ENCODE measurements around the gene FZD10. TPM values are rescaled to one million over a fixed set of nuclear protein-coding genes. Genes with fewer than 3 reads are reported as not detected.

Gene FZD10
- total RNA-seq, 1 donor from 2014 or later: 0.40 TPM

DNA sequence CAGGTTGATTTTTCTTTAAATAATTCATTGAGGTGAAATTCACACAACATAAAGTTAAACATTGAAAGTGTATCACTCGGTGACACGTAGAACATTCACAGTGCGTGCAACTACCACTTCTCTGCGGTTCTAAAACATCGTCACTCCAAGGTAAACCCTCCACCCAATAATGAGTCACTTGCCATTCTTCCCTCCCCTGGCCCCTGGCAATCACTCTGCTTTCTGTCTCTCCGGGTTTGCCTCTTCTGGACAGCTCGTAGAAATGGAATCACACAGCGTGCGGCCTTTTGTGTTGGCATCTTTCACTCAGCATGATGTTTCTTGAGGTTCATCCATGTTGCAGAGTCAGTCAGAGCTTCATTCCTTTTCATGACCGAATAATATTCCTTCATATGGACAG is 18.9 kb downstream of the FZD10 start:
- Mint-ChIP-seq H3K36me3 (ENCODE audit: low read depth) (no peaks in the 10 kb centered on the region), H3K27me3 (ENCODE audit: low read depth) (no peaks in the 10 kb centered on the region), H3K27ac (ENCODE audit: unreplicated experiment) (no peak overlapping the region), H3K4me1 (ENCODE audit: low read depth) (no peaks in the 10 kb centered on the region), H3K4me3 (ENCODE audit: unreplicated experiment) (no peak overlapping the region), H3K9me3 (ENCODE audit: low read depth) (peaks cover 8% of the 10 kb centered on the region)
- no peak for DNase-seq (ENCODE audit: low spot score)
- TF ChIP-seq, protein P1, sequence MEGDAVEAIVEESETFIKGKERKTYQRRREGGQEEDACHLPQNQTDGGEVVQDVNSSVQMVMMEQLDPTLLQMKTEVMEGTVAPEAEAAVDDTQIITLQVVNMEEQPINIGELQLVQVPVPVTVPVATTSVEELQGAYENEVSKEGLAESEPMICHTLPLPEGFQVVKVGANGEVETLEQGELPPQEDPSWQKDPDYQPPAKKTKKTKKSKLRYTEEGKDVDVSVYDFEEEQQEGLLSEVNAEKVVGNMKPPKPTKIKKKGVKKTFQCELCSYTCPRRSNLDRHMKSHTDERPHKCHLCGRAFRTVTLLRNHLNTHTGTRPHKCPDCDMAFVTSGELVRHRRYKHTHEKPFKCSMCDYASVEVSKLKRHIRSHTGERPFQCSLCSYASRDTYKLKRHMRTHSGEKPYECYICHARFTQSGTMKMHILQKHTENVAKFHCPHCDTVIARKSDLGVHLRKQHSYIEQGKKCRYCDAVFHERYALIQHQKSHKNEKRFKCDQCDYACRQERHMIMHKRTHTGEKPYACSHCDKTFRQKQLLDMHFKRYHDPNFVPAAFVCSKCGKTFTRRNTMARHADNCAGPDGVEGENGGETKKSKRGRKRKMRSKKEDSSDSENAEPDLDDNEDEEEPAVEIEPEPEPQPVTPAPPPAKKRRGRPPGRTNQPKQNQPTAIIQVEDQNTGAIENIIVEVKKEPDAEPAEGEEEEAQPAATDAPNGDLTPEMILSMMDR (IDR thresholded peaks at IDR 0.05): no peak

DNA sequence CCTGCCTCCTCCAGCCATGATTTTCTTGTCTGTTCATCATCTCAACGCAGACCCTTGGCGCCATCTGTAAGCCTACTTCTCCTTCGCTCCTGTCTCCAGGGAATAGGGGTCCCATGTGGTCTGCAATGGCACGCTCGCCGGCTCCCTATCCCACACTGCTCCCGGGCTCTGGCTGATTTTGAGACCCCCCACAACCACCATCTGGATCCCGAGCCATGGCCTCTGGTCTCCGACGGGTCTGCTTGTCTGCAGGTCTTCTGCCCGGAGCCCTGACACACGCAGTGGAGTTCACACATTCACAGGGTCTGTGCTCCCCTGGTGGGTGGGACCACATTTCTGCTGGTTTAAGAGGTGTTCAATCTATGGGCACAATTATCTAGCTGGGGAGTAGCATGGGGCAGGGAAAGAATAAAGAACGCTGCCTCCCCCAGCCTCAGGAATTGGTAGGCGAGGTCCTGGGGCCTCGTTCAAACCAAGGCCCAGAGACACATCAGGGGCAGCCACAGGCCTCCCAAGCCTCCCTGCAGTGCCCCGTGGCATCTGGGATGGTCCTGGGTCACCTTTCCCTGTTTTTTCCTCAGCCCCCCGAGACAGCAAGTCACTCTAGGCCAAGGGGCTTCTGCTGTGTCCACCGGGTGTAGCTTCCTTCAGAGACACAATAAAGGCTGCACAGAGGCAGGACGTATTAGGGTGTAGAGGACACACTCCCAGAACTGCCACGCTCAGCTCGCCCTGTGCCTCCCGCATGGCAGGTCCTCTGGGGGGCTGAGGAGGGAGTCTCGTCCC is 21.5 kb downstream of the FZD10 start:
- Mint-ChIP-seq H3K4me3 (ENCODE audit: unreplicated experiment) (no peak overlapping the region), H3K9me3 (ENCODE audit: low read depth) (peaks cover 8% of the 10 kb centered on the region), H3K27ac (ENCODE audit: unreplicated experiment) (no peak overlapping the region), H3K36me3 (ENCODE audit: low read depth) (no peaks in the 10 kb centered on the region), H3K27me3 (ENCODE audit: low read depth) (no peaks in the 10 kb centered on the region), H3K4me1 (ENCODE audit: low read depth) (peaks cover 10% of the 10 kb centered on the region)
- TF ChIP-seq, protein P1 (IDR thresholded peaks at IDR 0.05): no peak
- no peak for DNase-seq (ENCODE audit: low spot score)

DNA sequence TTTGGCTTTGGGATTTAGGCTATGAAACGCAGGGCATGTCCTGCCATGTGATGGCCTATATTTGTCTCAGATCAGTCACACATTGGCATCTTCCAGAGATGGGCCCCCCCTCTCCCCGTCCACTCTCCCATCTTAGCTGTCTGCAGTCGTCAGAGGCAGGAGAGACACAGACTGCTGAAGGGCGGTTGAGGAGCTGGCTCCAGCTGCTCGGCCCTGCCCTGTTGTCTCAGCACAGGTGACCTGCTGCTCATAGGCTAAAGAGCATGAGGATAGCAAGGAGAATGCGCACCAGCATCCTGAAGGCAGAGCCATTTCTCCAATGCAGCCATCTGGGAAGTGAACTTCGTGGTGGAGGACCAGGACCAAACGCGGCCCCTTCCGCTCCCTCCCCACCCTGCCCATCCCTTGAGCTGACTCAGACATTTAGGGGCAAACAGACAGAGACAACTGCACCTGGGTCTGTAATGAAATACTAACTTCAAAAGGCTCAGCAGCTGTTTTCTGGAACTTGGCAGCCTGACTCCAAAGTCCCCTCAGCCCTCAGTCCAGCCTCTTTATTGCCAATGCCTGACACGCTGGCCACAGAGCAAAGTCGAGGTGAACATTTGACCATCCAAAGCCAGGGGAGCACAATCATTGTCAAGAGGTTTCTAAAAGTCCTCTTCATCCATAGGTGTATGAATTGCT is 22.3 kb downstream of the FZD10 start:
- H3K27me3 Mint-ChIP-seq (ENCODE audit: low read depth): no peaks in the 10 kb centered on the region
- no peak for DNase-seq (ENCODE audit: low spot score)
- TF ChIP-seq, protein P1 (IDR thresholded peaks at IDR 0.05): no peak
- no peaks in the 10 kb centered on the region for H3K36me3 Mint-ChIP-seq (ENCODE audit: low read depth)
- peaks cover 10% of the 10 kb centered on the region for H3K4me1 Mint-ChIP-seq (ENCODE audit: low read depth)
- no peak overlapping the region for H3K4me3 Mint-ChIP-seq (ENCODE audit: unreplicated experiment)
- peaks cover 8% of the 10 kb centered on the region for H3K9me3 Mint-ChIP-seq (ENCODE audit: low read depth)
- no peak overlapping the region for H3K27ac Mint-ChIP-seq (ENCODE audit: unreplicated experiment)

DNA sequence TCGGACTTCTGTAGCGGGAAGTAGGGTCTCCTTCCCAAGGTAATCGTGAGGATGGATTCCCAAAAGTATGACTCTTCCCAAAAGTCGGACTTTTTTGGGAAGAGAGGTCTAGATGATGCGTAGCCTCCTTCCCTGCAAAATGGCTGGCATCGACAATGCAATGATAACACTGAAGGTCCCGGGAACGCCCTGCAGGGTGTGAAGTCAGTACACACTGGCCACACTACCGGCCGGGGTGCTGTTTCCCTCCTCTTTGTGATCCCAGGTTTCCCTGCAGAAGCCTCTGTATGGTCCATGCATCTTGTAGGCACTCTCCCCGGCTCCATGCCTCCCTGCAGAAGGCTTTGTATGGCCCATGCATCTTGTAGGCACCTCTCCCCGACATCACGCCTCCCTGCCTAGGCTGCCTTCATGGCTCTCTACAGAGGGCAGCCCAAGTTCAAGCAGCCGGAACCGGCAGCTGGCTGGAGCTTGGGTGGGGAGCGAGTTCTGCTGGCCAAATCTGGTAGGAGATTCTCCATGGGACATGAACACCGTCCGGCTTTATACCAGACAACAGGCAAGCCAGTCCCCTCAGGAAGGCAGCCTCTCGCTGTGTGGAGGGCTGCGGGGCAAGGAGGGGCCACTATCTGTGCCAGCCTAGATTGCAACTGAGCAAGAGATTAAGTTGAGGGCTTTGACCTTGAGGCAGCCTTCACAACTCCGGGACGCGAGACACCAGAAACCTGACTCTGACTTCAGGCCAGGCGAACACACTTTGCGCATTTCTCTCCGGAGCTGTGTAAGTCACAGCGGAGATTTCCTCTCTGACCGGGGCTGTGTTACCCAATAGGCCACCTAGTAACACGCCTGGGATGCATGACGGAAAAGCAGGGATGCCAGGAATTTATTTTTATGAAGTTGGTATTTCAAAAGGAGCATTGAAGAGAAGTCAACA is 23.5 kb downstream of the FZD10 start:
- no peak overlapping the region for H3K27ac Mint-ChIP-seq (ENCODE audit: unreplicated experiment)
- TF ChIP-seq, protein P1 (IDR thresholded peaks at IDR 0.05): no peak
- peaks cover 8% of the 10 kb centered on the region for H3K9me3 Mint-ChIP-seq (ENCODE audit: low read depth)
- DNase-seq (ENCODE audit: low spot score): no peak
- no peaks in the 10 kb centered on the region for H3K27me3 Mint-ChIP-seq (ENCODE audit: low read depth)
- peaks cover 10% of the 10 kb centered on the region for H3K4me1 Mint-ChIP-seq (ENCODE audit: low read depth)
- H3K4me3 Mint-ChIP-seq (ENCODE audit: unreplicated experiment): no peak overlapping the region
- H3K36me3 Mint-ChIP-seq (ENCODE audit: low read depth): no peaks in the 10 kb centered on the region

All from chondrocyte (in vitro differentiated cells).